Astrocyte (in vitro differentiated cells and primary cell): ENCODE results near the gene SDK1.

Experiments
- CTCF ChIP-seq: IDR thresholded peaks from 2 replicates; pipeline ENCODE4 v1.5.1; 2011; ENCODE audit warnings: low read depth, mild to moderate bottlenecking, inconsistent platforms, low read length, moderate library complexity; ENCODE audit not compliant: insufficient read depth
- EZH2 ChIP-seq: IDR thresholded peaks from 2 replicates; pipeline ENCODE4 v1.6.1; 2012; ENCODE audit warnings: mild to moderate bottlenecking, low read length, inconsistent platforms; ENCODE audit not compliant: insufficient read depth

DNA sequence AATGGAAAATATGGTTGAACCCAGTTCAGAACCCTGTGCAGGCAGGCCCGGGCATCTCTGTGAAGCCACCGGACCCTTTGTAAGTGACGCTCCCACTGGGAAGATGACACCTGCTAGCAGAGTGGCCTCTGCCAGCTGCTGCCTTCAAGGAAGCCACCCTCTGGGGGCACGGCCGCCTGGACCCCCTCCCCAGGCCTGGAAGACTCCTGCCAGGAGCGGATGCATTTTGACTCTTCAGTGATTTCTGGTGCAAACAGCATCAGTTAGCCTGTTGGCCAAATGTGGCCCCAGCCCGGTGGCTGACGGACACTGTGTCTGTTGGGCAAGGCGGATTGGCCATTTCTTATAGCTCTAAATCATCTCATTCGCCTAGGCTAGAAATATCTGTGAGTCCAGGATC is 867.0 kb downstream of the SDK1 start:
- TF ChIP-seq CTCF (no peak), EZH2 (no peak)
